Glutamatergic neuron (in vitro differentiated cells): ENCODE results near the gene CDC45. TPM values are rescaled to one million over a fixed set of nuclear protein-coding genes. Genes with fewer than 3 reads are reported as not detected.

Experiments used
- DNase-seq: peaks from one replicate; pipeline ENCODE4 v3.0.0; 2022
- H3K27ac Mint-ChIP-seq: one replicate; pipeline ENCODE4 v1.8.0; 2020; ENCODE audit warnings: mild to moderate bottlenecking, mixed read lengths, inconsistent platforms; ENCODE audit not compliant: unreplicated experiment
- H3K27me3 Mint-ChIP-seq: one replicate; pipeline ENCODE4 v1.8.0; 2020; ENCODE audit warnings: mild to moderate bottlenecking, moderate library complexity, mixed read lengths, inconsistent platforms; ENCODE audit not compliant: unreplicated experiment
- H3K36me3 Mint-ChIP-seq: one replicate; pipeline ENCODE4 v1.8.0; 2020; ENCODE audit warnings: mild to moderate bottlenecking, mixed read lengths, inconsistent platforms; ENCODE audit not compliant: unreplicated experiment
- H3K4me1 Mint-ChIP-seq: one replicate; pipeline ENCODE4 v1.8.0; 2020; ENCODE audit warnings: mild to moderate bottlenecking, low read depth, mixed read lengths, inconsistent platforms; ENCODE audit not compliant: unreplicated experiment
- H3K4me3 Mint-ChIP-seq: one replicate; pipeline ENCODE4 v1.8.0; 2020; ENCODE audit warnings: mild to moderate bottlenecking, mixed read lengths, inconsistent platforms; ENCODE audit not compliant: unreplicated experiment
- H3K9me3 Mint-ChIP-seq: one replicate; pipeline ENCODE4 v1.8.0; 2020; ENCODE audit warnings: mild to moderate bottlenecking, moderate library complexity, mixed read lengths, inconsistent platforms; ENCODE audit not compliant: unreplicated experiment
- total RNA-seq: library from RNA; stranded (reverse); fragmentation: NEBNext Ultra II Directional; extraction: Animal tissue kit (Norgen Biotek cat#: 25700); gene quantifications from one replicate; pipeline ENCODE4 v1.2.1, GENCODE V29; 2021; ENCODE audit not compliant: unreplicated experiment
- TF ChIP-seq, protein P1 (sequence below): fragments of 200-600 bp; sonication (generic); IDR thresholded peaks from one replicate; pipeline ENCODE4 v1.5.0; 2021; ENCODE audit not compliant: partially characterized antibody, unreplicated experiment

The CDC45 gene
- total RNA-seq, 1 donor from 2014 or later, result 3.5 TPM

DNA sequence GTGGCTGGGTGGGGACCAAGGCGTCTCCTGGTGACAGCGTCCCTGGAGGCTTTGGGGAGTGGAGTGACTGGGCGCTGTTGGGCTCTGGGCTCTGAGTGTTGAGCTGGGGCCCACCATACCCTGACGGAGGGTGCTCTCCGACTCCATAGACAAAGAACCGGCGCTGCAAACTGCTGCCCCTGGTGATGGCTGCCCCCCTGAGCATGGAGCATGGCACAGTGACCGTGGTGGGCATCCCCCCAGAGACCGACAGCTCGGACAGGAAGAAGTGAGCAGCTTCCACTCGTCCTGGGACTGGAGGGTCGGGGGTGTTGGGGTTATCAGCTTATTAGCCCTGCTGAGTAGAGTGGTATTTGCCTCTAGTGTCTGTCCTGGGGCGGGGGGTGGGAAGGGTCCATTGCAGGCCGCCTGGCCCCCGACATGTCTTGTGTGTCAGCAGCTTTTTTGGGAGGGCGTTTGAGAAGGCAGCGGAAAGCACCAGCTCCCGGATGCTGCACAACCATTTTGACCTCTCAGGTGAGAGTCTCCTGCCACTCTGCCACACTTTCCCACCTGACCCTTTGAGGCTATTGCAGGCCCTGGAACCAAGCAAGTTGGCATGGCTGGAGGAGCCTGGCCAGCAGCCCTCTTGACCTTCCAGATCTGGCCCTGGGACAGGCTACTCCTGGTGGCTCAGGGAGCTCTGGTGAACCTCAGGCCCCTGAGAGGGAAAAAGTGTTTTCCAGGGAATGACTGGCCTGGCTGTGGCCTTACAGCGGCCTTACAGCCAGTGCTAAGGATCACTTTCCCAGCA lies 36.9 kb downstream of the CDC45 start:
- Mint-ChIP-seq H3K4me3 (no peak overlapping the region), H3K4me1 (peaks cover 23% of the 10 kb centered on the region), H3K36me3 (peaks cover 6% of the 10 kb centered on the region)

DNA sequence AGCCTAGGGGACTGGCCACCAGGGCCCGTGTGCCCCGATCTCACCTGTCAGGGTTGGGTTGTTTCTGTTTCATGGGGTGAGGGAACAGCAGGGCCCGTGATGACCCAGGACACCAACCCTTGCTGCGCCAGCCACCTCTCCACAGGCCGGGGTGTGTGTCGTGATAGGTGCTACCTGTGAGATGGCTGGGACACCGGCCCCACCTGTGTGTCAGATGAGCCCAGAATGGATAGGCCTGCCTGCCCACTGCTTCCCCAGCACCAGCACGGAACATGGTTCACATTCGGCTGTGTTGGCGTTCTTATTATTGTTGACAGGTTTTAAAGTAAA lies 37.4 kb downstream of the CDC45 start:
- peaks cover 14% of the 10 kb centered on the region for H3K9me3 Mint-ChIP-seq
- peaks cover 19% of the 10 kb centered on the region for H3K27me3 Mint-ChIP-seq
- TF ChIP-seq, protein P1, sequence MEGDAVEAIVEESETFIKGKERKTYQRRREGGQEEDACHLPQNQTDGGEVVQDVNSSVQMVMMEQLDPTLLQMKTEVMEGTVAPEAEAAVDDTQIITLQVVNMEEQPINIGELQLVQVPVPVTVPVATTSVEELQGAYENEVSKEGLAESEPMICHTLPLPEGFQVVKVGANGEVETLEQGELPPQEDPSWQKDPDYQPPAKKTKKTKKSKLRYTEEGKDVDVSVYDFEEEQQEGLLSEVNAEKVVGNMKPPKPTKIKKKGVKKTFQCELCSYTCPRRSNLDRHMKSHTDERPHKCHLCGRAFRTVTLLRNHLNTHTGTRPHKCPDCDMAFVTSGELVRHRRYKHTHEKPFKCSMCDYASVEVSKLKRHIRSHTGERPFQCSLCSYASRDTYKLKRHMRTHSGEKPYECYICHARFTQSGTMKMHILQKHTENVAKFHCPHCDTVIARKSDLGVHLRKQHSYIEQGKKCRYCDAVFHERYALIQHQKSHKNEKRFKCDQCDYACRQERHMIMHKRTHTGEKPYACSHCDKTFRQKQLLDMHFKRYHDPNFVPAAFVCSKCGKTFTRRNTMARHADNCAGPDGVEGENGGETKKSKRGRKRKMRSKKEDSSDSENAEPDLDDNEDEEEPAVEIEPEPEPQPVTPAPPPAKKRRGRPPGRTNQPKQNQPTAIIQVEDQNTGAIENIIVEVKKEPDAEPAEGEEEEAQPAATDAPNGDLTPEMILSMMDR, result no peak
- H3K4me3 Mint-ChIP-seq, result no peak overlapping the region
- no peak overlapping the region for H3K27ac Mint-ChIP-seq
- H3K36me3 Mint-ChIP-seq, result peaks cover 6% of the 10 kb centered on the region
- peaks cover 23% of the 10 kb centered on the region for H3K4me1 Mint-ChIP-seq
- no peak for DNase-seq

More for the DNA sequence above, 36.9 kb downstream of the CDC45 start:
- peaks cover 16% of the 10 kb centered on the region for H3K27me3 Mint-ChIP-seq
- no peak for DNase-seq
- peaks cover 14% of the 10 kb centered on the region for H3K9me3 Mint-ChIP-seq
- no peak overlapping the region for H3K27ac Mint-ChIP-seq
- TF ChIP-seq, protein P1, result no peak

GRCh38 chr22:19517919-19518611 lies 38.3 kb downstream of the CDC45 start:
- Mint-ChIP-seq H3K4me3 (no peak overlapping the region), H3K36me3 (peaks cover 6% of the 10 kb centered on the region), H3K9me3 (peaks cover 15% of the 10 kb centered on the region), H3K27me3 (peaks cover 23% of the 10 kb centered on the region), H3K27ac (no peak overlapping the region), H3K4me1 (peaks cover 23% of the 10 kb centered on the region)
- DNase-seq, result no peak
- TF ChIP-seq, protein P1, result no peak

DNA sequence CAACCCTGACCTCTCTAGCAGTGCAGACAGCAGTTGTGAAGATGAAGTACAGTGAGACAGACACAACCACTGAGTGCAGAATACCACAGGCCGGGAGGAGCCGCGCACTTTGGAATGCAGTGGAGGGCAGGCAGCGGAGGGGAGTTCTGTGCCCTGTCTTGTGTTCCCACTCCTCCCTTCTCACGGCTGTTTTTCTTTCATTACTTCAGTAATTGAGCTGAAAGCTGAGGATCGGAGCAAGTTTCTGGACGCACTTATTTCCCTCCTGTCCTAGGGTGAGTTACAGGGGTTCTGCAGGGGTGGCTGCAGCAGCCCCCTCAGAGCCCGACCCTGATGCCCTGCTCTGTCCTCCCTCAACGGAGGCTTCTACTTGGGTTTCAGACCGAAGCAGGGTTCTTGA lies 38.9 kb downstream of the CDC45 start:
- Mint-ChIP-seq H3K4me3 (no peak overlapping the region), H3K27ac (no peak overlapping the region), H3K9me3 (peaks cover 16% of the 10 kb centered on the region), H3K36me3 (peaks cover under 1% of the 10 kb centered on the region), H3K4me1 (peaks cover 23% of the 10 kb centered on the region), H3K27me3 (peaks cover 22% of the 10 kb centered on the region)
- TF ChIP-seq, protein P1, result no peak
- DNase-seq, result no peak
